ENCODE measurements around the gene SH3PXD2B. TPM values are rescaled to one million over a fixed set of nuclear protein-coding genes. Genes with fewer than 3 reads are reported as not detected.

SH3PXD2B gene
- total RNA-seq, 4 donors from 2014 or later: 26.6 to 48.7 (median 38.9) TPM

DNA sequence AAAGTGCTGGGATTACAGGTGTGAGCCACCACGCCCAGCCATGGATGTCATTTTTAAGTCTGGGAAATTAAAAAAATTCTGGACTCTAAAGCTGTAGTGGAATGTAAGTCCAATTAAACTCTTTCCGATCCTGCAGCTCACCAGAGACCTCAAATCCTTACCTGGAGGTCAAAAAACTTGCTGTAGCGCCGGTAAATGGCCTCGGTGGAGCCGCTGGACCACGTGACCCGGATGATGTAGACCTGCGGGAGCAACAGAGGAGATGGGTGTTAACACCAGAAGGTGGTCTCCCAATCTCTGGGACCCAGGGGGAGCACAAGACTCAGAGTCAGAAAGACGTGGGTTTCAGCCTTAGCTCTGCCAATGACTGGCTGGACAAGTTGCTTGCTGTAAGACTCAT, 32.1 kb downstream of the SH3PXD2B start:
- TF ChIP-seq, protein P1, sequence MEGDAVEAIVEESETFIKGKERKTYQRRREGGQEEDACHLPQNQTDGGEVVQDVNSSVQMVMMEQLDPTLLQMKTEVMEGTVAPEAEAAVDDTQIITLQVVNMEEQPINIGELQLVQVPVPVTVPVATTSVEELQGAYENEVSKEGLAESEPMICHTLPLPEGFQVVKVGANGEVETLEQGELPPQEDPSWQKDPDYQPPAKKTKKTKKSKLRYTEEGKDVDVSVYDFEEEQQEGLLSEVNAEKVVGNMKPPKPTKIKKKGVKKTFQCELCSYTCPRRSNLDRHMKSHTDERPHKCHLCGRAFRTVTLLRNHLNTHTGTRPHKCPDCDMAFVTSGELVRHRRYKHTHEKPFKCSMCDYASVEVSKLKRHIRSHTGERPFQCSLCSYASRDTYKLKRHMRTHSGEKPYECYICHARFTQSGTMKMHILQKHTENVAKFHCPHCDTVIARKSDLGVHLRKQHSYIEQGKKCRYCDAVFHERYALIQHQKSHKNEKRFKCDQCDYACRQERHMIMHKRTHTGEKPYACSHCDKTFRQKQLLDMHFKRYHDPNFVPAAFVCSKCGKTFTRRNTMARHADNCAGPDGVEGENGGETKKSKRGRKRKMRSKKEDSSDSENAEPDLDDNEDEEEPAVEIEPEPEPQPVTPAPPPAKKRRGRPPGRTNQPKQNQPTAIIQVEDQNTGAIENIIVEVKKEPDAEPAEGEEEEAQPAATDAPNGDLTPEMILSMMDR (IDR thresholded peaks at IDR 0.05; ENCODE audit: low read depth): no peak

GRCh38 chr5:172421020-172421419, 33.3 kb downstream of the SH3PXD2B start:
- TF ChIP-seq, protein P1 (IDR thresholded peaks at IDR 0.05; ENCODE audit: low read depth): no peak

DNA sequence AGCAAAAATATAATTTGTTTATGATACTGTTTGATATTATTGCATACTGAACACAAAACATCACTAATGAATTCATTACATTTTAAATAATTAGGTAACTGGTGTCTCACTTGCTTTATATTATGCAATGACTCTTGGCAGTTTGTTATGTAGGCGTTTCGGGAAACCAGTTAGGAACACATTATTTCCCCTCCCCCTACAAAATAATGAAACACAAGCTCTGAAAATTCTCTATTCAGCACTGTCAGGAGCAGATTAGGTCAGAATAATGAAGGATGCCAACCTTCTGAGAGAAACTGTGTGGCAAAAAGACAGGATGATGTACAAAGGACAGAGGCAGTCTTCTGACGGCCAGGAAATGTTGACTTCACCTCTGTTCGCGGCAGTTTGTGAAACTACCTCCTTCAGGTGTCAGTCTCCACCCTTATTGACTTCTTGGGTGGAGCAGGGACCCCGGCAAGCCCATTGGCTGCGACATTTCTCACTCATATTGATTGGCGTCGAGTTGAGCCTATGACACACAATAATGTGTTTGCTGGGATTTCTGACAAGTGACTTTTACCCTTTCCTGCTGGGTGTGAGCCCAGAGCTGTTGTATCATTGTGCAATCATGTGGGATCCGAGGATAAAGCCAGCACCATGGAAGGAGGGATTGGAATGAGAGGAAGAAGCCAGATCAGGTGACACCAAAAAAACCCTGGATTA, 33.9 kb downstream of the SH3PXD2B start:
- TF ChIP-seq, protein P1 (IDR thresholded peaks at IDR 0.05; ENCODE audit: low read depth): no peak

GRCh38 chr5:172418862-172419814, 35.2 kb downstream of the SH3PXD2B start:
- TF ChIP-seq, protein P1 (IDR thresholded peaks at IDR 0.05; ENCODE audit: low read depth): no peak

- TF ChIP-seq, protein P1 (IDR thresholded peaks at IDR 0.05; ENCODE audit: low read depth): no peak
Measured at GRCh38 chr5:172417983-172418630, 36.2 kb downstream of the SH3PXD2B start.

DNA sequence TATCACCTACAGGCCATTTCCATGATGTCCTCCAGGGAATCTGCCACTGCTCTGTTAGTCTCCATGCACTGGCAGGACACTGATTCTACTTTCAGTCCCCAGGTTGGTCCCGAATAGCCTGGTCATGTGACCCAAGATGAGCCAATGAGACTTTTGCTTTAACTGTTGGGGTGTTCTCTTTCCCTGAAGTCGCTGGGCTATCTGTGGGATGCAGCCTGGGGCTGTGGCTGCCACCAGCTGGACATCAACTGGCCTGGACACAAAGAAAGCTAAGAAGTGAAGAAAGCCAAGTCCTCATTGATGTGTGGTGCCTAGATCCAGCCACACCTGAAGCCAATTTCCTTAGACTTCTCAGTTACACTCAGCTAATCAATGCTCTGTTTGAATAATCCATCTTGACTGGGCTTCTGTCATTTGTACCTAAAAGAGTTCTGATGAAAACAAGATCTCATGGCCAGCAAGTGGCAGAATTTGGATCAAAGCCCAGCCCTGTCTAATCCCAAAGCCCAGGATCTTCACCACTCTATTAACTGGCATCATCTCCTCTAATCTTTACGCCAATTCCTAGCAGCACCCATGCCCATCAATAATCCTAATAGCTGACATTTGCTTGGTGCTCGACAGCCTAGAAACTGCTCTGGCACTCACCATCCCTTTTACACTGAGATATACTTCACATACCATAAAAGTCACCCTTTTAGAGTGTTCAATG, 37.0 kb downstream of the SH3PXD2B start:
- TF ChIP-seq, protein P1 (IDR thresholded peaks at IDR 0.05; ENCODE audit: low read depth): no peak
